Measurements from ENCODE around the gene PVALEF. TPM values are rescaled to one million over a fixed set of nuclear protein-coding genes. Genes with fewer than 3 reads are reported as not detected.

The PVALEF gene
- total and polyA plus RNA-seq, 2 of the 8 experiments (the other 6 are each of a cell fraction or from before 2014, with no cell fraction given), result 0.03 TPM; not detected in 1

- H2BK12ac ChIP-seq (ENCODE audit: low read depth, low read length), result no peak overlapping the region
- H3K56ac ChIP-seq (replicated peaks; ENCODE audit: insufficient read length, low read depth, low read length), result no peak overlapping the region
- H2AFZ ChIP-seq (ENCODE audit: low read length), result no peak overlapping the region
- no peak overlapping the region for H2BK15ac ChIP-seq (ENCODE audit: low read length)
- no peak overlapping the region for H3K18ac ChIP-seq (ENCODE audit: extremely low read depth, low read length)
- H3K4ac ChIP-seq (replicated peaks; ENCODE audit: insufficient read length, low read depth, low read length), result peak overlapping the region; percentile 44
- H3K14ac ChIP-seq (ENCODE audit: insufficient read length), result no peak overlapping the region
- H4K91ac ChIP-seq (replicated peaks; ENCODE audit: insufficient read length, low read length), result peak overlapping the region; percentile 54
- ChIA-PET CTCF (ENCODE audit: partially characterized antibody) (no interaction called here), POLR2A (ENCODE audit: partially characterized antibody) (no interaction called here)
- WGBS, 2 experiments (ENCODE audit: extremely low coverage in 1 of 2, insufficient coverage in 1 of 2, insufficient read length in 1 of 2, insufficient replicate concordance in 2 of 2, low coverage in 1 of 2, low lambda C conversion rate in 2 of 2, missing lambda C conversion rate in 1 of 2), result 88% methylated on average over 15 of the region's 15 CpGs; no CpG with 5 or more reads in 1 of the 2 experiments
- no peak overlapping the region for H3K4me3 ChIP-seq (ENCODE audit: extremely low read depth in 1 of 4, insufficient read depth in 2 of 4, low read depth in 3 of 4, low read length in 4 of 4)
- peak overlapping the region; percentile 36 for H3K23ac ChIP-seq (ENCODE audit: insufficient read length)
- no peaks in the 10 kb centered on the region; the same call in 1 of the 2 replicates for H3K79me1 ChIP-seq (ENCODE audit: low read depth, low read length)
- no peak overlapping the region for H2BK20ac ChIP-seq (ENCODE audit: low read length)
- peaks cover 2 to 9% of the 10 kb centered on the region in 2 experiments for H4K20me1 ChIP-seq (replicated peaks in 1 of 2; ENCODE audit: control insufficient read depth in 1 of 2, insufficient read depth in 2 of 2, low read length in 2 of 2)
- DNase-seq (ENCODE audit: low read depth in 1 of 2, low spot score in 2 of 2) (no peak), FAIRE-seq (no peak)
- no peak overlapping the region for H4K5ac ChIP-seq (ENCODE audit: insufficient read length, low read depth, low read length)
- H3K27ac ChIP-seq (ENCODE audit: low read depth, low read length), result no peak overlapping the region
- no peak overlapping the region for H3K4me2 ChIP-seq (ENCODE audit: insufficient read depth in 1 of 2, low read depth in 2 of 2, low read length in 2 of 2)
- peaks cover 8 to 12% of the 10 kb centered on the region in 2 experiments; a peak in 2 of 4 replicates for H3K9me3 ChIP-seq (ENCODE audit: insufficient read depth in 2 of 2, low read depth in 1 of 2, low read length in 1 of 2)
- H2BK120ac ChIP-seq (replicated peaks; ENCODE audit: low read depth, low read length), result no peak overlapping the region
- H3K36me3 ChIP-seq (ENCODE audit: control insufficient read depth in 2 of 4, insufficient read depth in 4 of 4, low read length in 3 of 4), result no peaks in the 10 kb centered on the region
- H3K4me1 ChIP-seq (replicated peaks in 1 of 4; ENCODE audit: control insufficient read depth in 3 of 4, insufficient read depth in 4 of 4, low read length in 3 of 4), result peaks cover 0 to 2% (median 0%) of the 10 kb centered on the region in 4 experiments; a peak in 4 of 7 replicates
- no peak overlapping the region for H3K9ac ChIP-seq (replicated peaks in 1 of 4; ENCODE audit: extremely low read depth in 1 of 4, low read depth in 3 of 4, low read length in 3 of 4)
- no peaks in the 10 kb centered on the region for H3K79me2 ChIP-seq (ENCODE audit: control insufficient read depth in 1 of 2, insufficient read depth in 2 of 2, low read length in 2 of 2)
- peaks cover 3% of the 10 kb centered on the region; the same call in 1 of the 2 replicates for H3K23me2 ChIP-seq (ENCODE audit: low read depth, low read length)
- no peak overlapping the region for H2BK5ac ChIP-seq (ENCODE audit: low read depth, low read length)
- no peak overlapping the region for H2AK5ac ChIP-seq (ENCODE audit: low read depth, low read length)
- no peaks in the 10 kb centered on the region for H3K27me3 ChIP-seq (replicated peaks in 1 of 4; ENCODE audit: control insufficient read depth in 3 of 4, extremely low read depth in 1 of 4, insufficient read depth in 3 of 4, low read length in 3 of 4)
- H4K8ac ChIP-seq (ENCODE audit: extremely low read depth, insufficient read depth, low read length), result no peak overlapping the region; the same call in 1 of the 2 replicates
- no peak for TF ChIP-seq ZNF274 (IDR thresholded peaks at IDR 0.05; ENCODE audit: borderline replicate concordance, extremely low read depth, low read length)
- TF ChIP-seq USF2 (IDR thresholded peaks at IDR 0.05; ENCODE audit: low read length), result no peak
- TF ChIP-seq PHF8 (conservative IDR thresholded peaks at IDR 0.05; ENCODE audit: low read depth, low read length), result no peak
- TF ChIP-seq RXRA (IDR thresholded peaks at IDR 0.05; ENCODE audit: insufficient read depth, low read depth, low read length), result no peak
- TF ChIP-seq CREB1 (IDR thresholded peaks at IDR 0.05), result no peak
- no peak for TF ChIP-seq JUND (IDR thresholded peaks at IDR 0.05; ENCODE audit: low read length)
- no peak for TF ChIP-seq HDAC6 (IDR thresholded peaks at IDR 0.05; ENCODE audit: low read depth, low read length)
- TF ChIP-seq ASH2L (IDR thresholded peaks at IDR 0.05; ENCODE audit: low read length), result no peak
- no peak for TF ChIP-seq FOSL1 (IDR thresholded peaks at IDR 0.05; ENCODE audit: insufficient read depth, low read depth, low read length)
- TF ChIP-seq CHD2 (IDR thresholded peaks at IDR 0.05; ENCODE audit: low read length), result no peak
- TF ChIP-seq KDM5A (IDR thresholded peaks at IDR 0.05; ENCODE audit: low read length), result no peak
- TF ChIP-seq TBP (IDR thresholded peaks at IDR 0.05; ENCODE audit: low read depth, low read length), result no peak
- no peak for TF ChIP-seq JUN (IDR thresholded peaks at IDR 0.05; ENCODE audit: low read depth, low read length)
- no peak for TF ChIP-seq SP1 (IDR thresholded peaks at IDR 0.05; ENCODE audit: low read depth, low read length)
Observed at GRCh38 chr17:81138083-81138482, 27.2 kb upstream of the PVALEF start.
